H1 (cell line): Measurements from ENCODE around the gene IFT74. TPM values are rescaled to one million over a fixed set of nuclear protein-coding genes. Genes with fewer than 3 reads are reported as not detected.

ENCODE experiments used
- CTCF ChIA-PET: fragments of 300-600 bp; sonication (Branson Sonifier 250); formaldehyde crosslinking; loops from one replicate; lab custom pipeline; 2021; ENCODE audit not compliant: partially characterized antibody; lab: Charles Lee
- POLR2A ChIA-PET: fragments of 300-600 bp; sonication (Branson Sonifier 250); formaldehyde crosslinking; loops from one replicate; lab custom pipeline; 2021; ENCODE audit warnings: inconsistent platforms; ENCODE audit not compliant: partially characterized antibody; lab: Charles Lee
- DNase-seq, 2 experiments: peaks; one replicate each; pipeline versions ENCODE4 v3.0.0 to v3.0.0-alpha.2; 2010 to 2022; ENCODE audit warnings: low spot score in 2 of 2, low read depth in 1 of 2, mixed read lengths in 1 of 2
- FAIRE-seq: peaks from 2 replicates; lab custom pipeline; 2011; peaks lifted over from hg19 to GRCh38; lab: Jason Lieb, UNC
- H2AFZ ChIP-seq: 2 replicates; pipeline ENCODE4 v1.8.1; 2012; ENCODE audit warnings: low read length, inconsistent platforms
- H2AK5ac ChIP-seq: 2 replicates; pipeline ENCODE4 v1.6.1; 2013; ENCODE audit warnings: low read depth, low read length
- H2BK120ac ChIP-seq: replicated peaks from 2 replicates; pipeline ENCODE3; 2013; ENCODE audit warnings: low read depth, low read length, inconsistent platforms
- H2BK12ac ChIP-seq: 2 replicates; pipeline ENCODE4 v1.6.1; 2013; ENCODE audit warnings: low read depth, low read length
- H2BK15ac ChIP-seq: 2 replicates; pipeline ENCODE4 v1.6.1; 2013; ENCODE audit warnings: low read length
- H2BK20ac ChIP-seq: 2 replicates; pipeline ENCODE4 v1.6.1; 2013; ENCODE audit warnings: low read length
- H2BK5ac ChIP-seq: 2 replicates; pipeline ENCODE4 v1.6.1; 2013; ENCODE audit warnings: low read depth, low read length
- H3K14ac ChIP-seq: 2 replicates; pipeline ENCODE4 v1.6.1; 2013; ENCODE audit warnings: inconsistent platforms; ENCODE audit not compliant: insufficient read length
- H3K18ac ChIP-seq: 2 replicates; pipeline ENCODE4 v1.6.1; 2013; ENCODE audit warnings: low read length; ENCODE audit errors: extremely low read depth
- H3K23ac ChIP-seq: 2 replicates; pipeline ENCODE4 v1.6.1; 2013; ENCODE audit warnings: inconsistent platforms; ENCODE audit not compliant: insufficient read length
- H3K23me2 ChIP-seq: 2 replicates; pipeline ENCODE4 v1.6.1; 2013; ENCODE audit warnings: low read depth, low read length
- H3K27ac ChIP-seq: 2 replicates; pipeline ENCODE4 v1.6.1; 2011; ENCODE audit warnings: low read depth, low read length, inconsistent platforms
- H3K27me3 ChIP-seq, 4 experiments: replicated peaks in 1 of 4; 1 replicate in 1 of 4; 2 replicates in 3 of 4; pipeline versions ENCODE4 v1.6.1 to v1.8.1; 2011 to 2013; ENCODE audit warnings: low read length in 3 of 4, mild to moderate bottlenecking in 3 of 4, inconsistent platforms in 2 of 4, mixed read lengths in 2 of 4, moderate library complexity in 1 of 4; ENCODE audit not compliant: control insufficient read depth in 3 of 4, insufficient read depth in 3 of 4; ENCODE audit errors: extremely low read depth in 1 of 4
- H3K36me3 ChIP-seq, 4 experiments: 2 replicates each; pipeline versions ENCODE4 v1.6.1 to v1.8.1; 2011 to 2013; ENCODE audit warnings: mild to moderate bottlenecking in 4 of 4, low read length in 3 of 4, moderate library complexity in 2 of 4, control low read depth in 1 of 4, inconsistent platforms in 1 of 4; ENCODE audit not compliant: insufficient read depth in 4 of 4, control insufficient read depth in 2 of 4
- H3K4ac ChIP-seq: replicated peaks from 2 replicates; pipeline ENCODE3; 2013; ENCODE audit warnings: low read length, low read depth, mixed read lengths, inconsistent platforms; ENCODE audit not compliant: insufficient read length
- H3K4me1 ChIP-seq, 4 experiments: replicated peaks in 1 of 4; 1 replicate in 1 of 4; 2 replicates in 3 of 4; pipeline versions ENCODE4 v1.6.1 to v1.8.1; 2011 to 2013; ENCODE audit warnings: low read length in 3 of 4, inconsistent platforms in 2 of 4, mixed read lengths in 1 of 4; ENCODE audit not compliant: insufficient read depth in 4 of 4, control insufficient read depth in 3 of 4
- H3K4me2 ChIP-seq, 2 experiments: 2 replicates each; pipeline versions ENCODE4 v1.6.1 to v1.8.1; 2011 to 2013; ENCODE audit warnings: low read depth in 2 of 2, low read length in 2 of 2, control low read depth in 1 of 2, inconsistent platforms in 1 of 2, mild to moderate bottlenecking in 1 of 2; ENCODE audit not compliant: insufficient read depth in 1 of 2
- H3K4me3 ChIP-seq, 4 experiments: fragments of 200-600, 300-600 bp in 1 of 4; sonication (generic), shearing (Covaris generic), sonication (Bioruptor Twin) in 1 of 4; 2 replicates each; pipeline versions ENCODE4 v1.5.1 to v1.8.1; 2011 to 2016; ENCODE audit warnings: low read length in 4 of 4, low read depth in 3 of 4, control low read depth in 2 of 4, inconsistent platforms in 2 of 4, mild to moderate bottlenecking in 2 of 4, mixed read lengths in 1 of 4, moderate library complexity in 1 of 4; ENCODE audit not compliant: insufficient read depth in 2 of 4; ENCODE audit errors: extremely low read depth in 1 of 4
- H3K56ac ChIP-seq: replicated peaks from 2 replicates; pipeline ENCODE3; 2013; ENCODE audit warnings: low read depth, mild to moderate bottlenecking, mixed read lengths, low read length, inconsistent platforms; ENCODE audit not compliant: insufficient read length
- H3K79me1 ChIP-seq: 2 replicates; pipeline ENCODE4 v1.6.1; 2013; ENCODE audit warnings: low read depth, low read length, control low read depth
- H3K79me2 ChIP-seq, 2 experiments: 2 replicates each; pipeline versions ENCODE4 v1.6.1 to v1.8.1; 2012 to 2013; ENCODE audit warnings: low read length in 2 of 2, mild to moderate bottlenecking in 2 of 2, inconsistent platforms in 1 of 2; ENCODE audit not compliant: insufficient read depth in 2 of 2, control insufficient read depth in 1 of 2
- H3K9ac ChIP-seq, 4 experiments: replicated peaks in 1 of 4; 1 replicate in 1 of 4; 2 replicates in 3 of 4; pipeline versions ENCODE4 v1.6.1 to v1.8.1; 2011 to 2013; ENCODE audit warnings: low read depth in 3 of 4, low read length in 3 of 4, control low read depth in 2 of 4, mild to moderate bottlenecking in 2 of 4, moderate library complexity in 2 of 4, inconsistent platforms in 1 of 4; ENCODE audit errors: extremely low read depth in 1 of 4
- H3K9me3 ChIP-seq, 2 experiments: 2 replicates each; pipeline versions ENCODE4 v1.6.1 to v1.8.1; 2012 to 2013; ENCODE audit warnings: mild to moderate bottlenecking in 2 of 2, moderate library complexity in 2 of 2, control low read depth in 1 of 2, inconsistent platforms in 1 of 2, low read depth in 1 of 2, low read length in 1 of 2, mixed read lengths in 1 of 2; ENCODE audit not compliant: insufficient read depth in 2 of 2
- H4K20me1 ChIP-seq, 2 experiments: replicated peaks in 1 of 2; 2 replicates each; pipeline versions ENCODE3 to v1.8.1; 2011 to 2013; ENCODE audit warnings: inconsistent platforms in 2 of 2, low read length in 2 of 2, mild to moderate bottlenecking in 1 of 2; ENCODE audit not compliant: insufficient read depth in 2 of 2, control insufficient read depth in 1 of 2
- H4K5ac ChIP-seq: 2 replicates; pipeline ENCODE4 v1.6.1; 2013; ENCODE audit warnings: low read length, low read depth, mixed read lengths, inconsistent platforms; ENCODE audit not compliant: insufficient read length
- H4K8ac ChIP-seq: 2 replicates; pipeline ENCODE4 v1.8.0; 2013; ENCODE audit warnings: mild to moderate bottlenecking, moderate library complexity, low read length, inconsistent platforms; ENCODE audit not compliant: insufficient read depth; ENCODE audit errors: extremely low read depth
- H4K91ac ChIP-seq: replicated peaks from 2 replicates; pipeline ENCODE3; 2013; ENCODE audit warnings: low read length, mixed read lengths, inconsistent platforms; ENCODE audit not compliant: insufficient read length
- ASH2L ChIP-seq: fragments of 200-600, 300-600 bp; sonication (generic); IDR thresholded peaks from one replicate; pipeline ENCODE4 v1.7.1; 2017; ENCODE audit warnings: low read length
- CBX8 ChIP-seq: fragments of 300-800, 300-1000 bp; sonication (generic); IDR thresholded peaks from 2 replicates; pipeline ENCODE4 v1.7.1; 2016; ENCODE audit warnings: low read depth, low read length, borderline replicate concordance
- CTCF ChIP-seq, 3 experiments: IDR thresholded peaks; 1 replicate in 2 of 3; 2 replicates in 1 of 3; pipeline versions ENCODE4 v1.5.1 to v1.6.1; 2011; ENCODE audit warnings: low read length in 3 of 3, mild to moderate bottlenecking in 3 of 3, inconsistent platforms in 2 of 3, low read depth in 1 of 3, moderate library complexity in 1 of 3; ENCODE audit not compliant: insufficient read depth in 1 of 3; ENCODE audit errors: control extremely low read depth in 1 of 3
- HDAC6 ChIP-seq: IDR thresholded peaks from one replicate; pipeline ENCODE4 v1.7.1; 2012; ENCODE audit warnings: low read depth, mild to moderate bottlenecking, inconsistent platforms, low read length, moderate library complexity
- JUND ChIP-seq: IDR thresholded peaks from 2 replicates; pipeline ENCODE4 v1.6.1; 2011; ENCODE audit warnings: mild to moderate bottlenecking, improper control_type of control experiment, low read length
- KDM5A ChIP-seq: fragments of 200-600 bp; IDR thresholded peaks from 2 replicates; pipeline ENCODE4 v1.7.1; 2012; ENCODE audit warnings: mild to moderate bottlenecking, low read length, inconsistent platforms, mixed read lengths
- NRF1 ChIP-seq: IDR thresholded peaks from 2 replicates; pipeline ENCODE4 v1.6.1; 2011; ENCODE audit warnings: mild to moderate bottlenecking, low read depth, low read length, improper control_type of control experiment
- RBBP5 ChIP-seq: IDR thresholded peaks from 2 replicates; pipeline ENCODE4 v1.7.1; 2012; ENCODE audit warnings: low read depth, mild to moderate bottlenecking, inconsistent platforms, low read length, moderate library complexity, borderline replicate concordance
- RXRA ChIP-seq: IDR thresholded peaks from 2 replicates; pipeline ENCODE4 v1.6.1; 2011; ENCODE audit warnings: low read depth, mild to moderate bottlenecking, low read length, moderate library complexity; ENCODE audit not compliant: insufficient read depth
- SAP30 ChIP-seq: fragments of 300-600 bp; sonication (generic); IDR thresholded peaks from 2 replicates; pipeline ENCODE4 v1.7.1; 2012; ENCODE audit warnings: low read length, moderate library complexity, mild to moderate bottlenecking, inconsistent platforms; ENCODE audit not compliant: insufficient read depth, insufficient replicate concordance
- TAF1 ChIP-seq: IDR thresholded peaks from 2 replicates; pipeline ENCODE4 v1.6.1; 2011; ENCODE audit warnings: mild to moderate bottlenecking, low read depth, low read length
- TEAD4 ChIP-seq: IDR thresholded peaks from 2 replicates; pipeline ENCODE4 v1.6.1; 2012; ENCODE audit warnings: low read depth, low read length, inconsistent platforms, mixed read lengths
- WGBS, 2 experiments: shearing (Covaris generic) in 1 of 2; methylation state at CpG; one replicate each; pipeline versions ENCODE4 v1.1.6 to v1.1.7; 2013 to 2015; ENCODE audit warnings: low lambda C conversion rate in 2 of 2, mixed read lengths in 2 of 2, inconsistent platforms in 1 of 2, low coverage in 1 of 2, missing lambda C conversion rate in 1 of 2; ENCODE audit not compliant: insufficient replicate concordance in 2 of 2, insufficient coverage in 1 of 2, insufficient read length in 1 of 2; ENCODE audit errors: extremely low coverage in 1 of 2, missing lambda C conversion rate in 1 of 2; 5-methylcytosine and 5-hydroxymethylcytosine counted together
- polyA plus RNA-seq, 7 experiments: library from polyadenylated mRNA; depleted of rRNA in 3 of 7; stranded (reverse) in 5 of 7; unstranded in 2 of 7; fragments of >200 nt in 5 of 7; fragments of 200-250 nt in 2 of 7; gene quantifications; 1 replicate in 5 of 7; 2 replicates in 1 of 7; 4 replicates in 1 of 7; pipeline versions ENCODE4 v1.2.1 to v1.2.3, GENCODE V29; 2011 to 2013; ENCODE audit warnings: missing spikeins in 2 of 7, mixed read lengths in 2 of 7
- total RNA-seq: library from RNA; stranded (reverse); fragmentation: NEBNext Ultra II Directional; extraction: Animal tissue kit (Norgen Biotek cat#: 25700); gene quantifications from 2 replicates; pipeline ENCODE4 v1.2.1, GENCODE V29; 2021

The IFT74 gene
- total and polyA plus RNA-seq, 2 of the 8 experiments (the other 6 are each of a cell fraction or from before 2014, with no cell fraction given) = 4.4 to 17.8 TPM

GRCh38 chr9:27043176-27043575 lies 87.0 kb downstream of the IFT74 start:
- Histone ChIP-seq H3K79me1 (no peaks in the 10 kb centered on the region), H3K56ac (no peak overlapping the region), H3K9ac (no peak overlapping the region), H3K4me3 (no peak overlapping the region), H2BK20ac (no peak overlapping the region)
- no peak for FAIRE-seq
- TF ChIP-seq HDAC6 (no peak), TAF1 (no peak), ASH2L (no peak), CBX8 (no peak), KDM5A (no peak), JUND (no peak), RBBP5 (no peak), SAP30 (no peak), CTCF (IDR thresholded peaks at IDR 0.05; ENCODE audit: control extremely low read depth in 1 of 3, insufficient read depth in 1 of 3, low read depth in 1 of 3, low read length in 3 of 3) (no peak), RXRA (no peak), NRF1 (no peak), TEAD4 (no peak)
- TF ChIP-seq, all 59 proteins: peak for 0
- Histone ChIP-seq H3K27ac (no peak overlapping the region), H3K4me1 (no peaks in the 10 kb centered on the region), H3K9me3 (no peaks in the 10 kb centered on the region), H4K91ac (no peak overlapping the region), H2BK12ac (no peak overlapping the region), H3K4me2 (no peak overlapping the region), H2BK5ac (no peak overlapping the region), H2BK120ac (no peak overlapping the region), H3K23ac (no peak overlapping the region), H3K27me3 (no peaks in the 10 kb centered on the region), H3K14ac (no peak overlapping the region), H3K36me3 (peaks cover 0 to 3% (median 0%) of the 10 kb centered on the region in 4 experiments; a peak in 1 of 8 replicates), H4K5ac (no peak overlapping the region), H2AFZ (no peak overlapping the region), H4K20me1 (no peaks in the 10 kb centered on the region), H3K23me2 (no peaks in the 10 kb centered on the region), H3K79me2 (no peaks in the 10 kb centered on the region), H3K4ac (no peak overlapping the region), H4K8ac (no peak overlapping the region), H2AK5ac (no peak overlapping the region), H2BK15ac (no peak overlapping the region), H3K18ac (no peak overlapping the region)
- no peak for DNase-seq
- WGBS, 2 experiments = 93% methylated on average over 2 of the region's 2 CpGs; no CpG with 5 or more reads in 1 of the 2 experiments
- CTCF ChIA-PET = interaction anchor here (1.0 to 1.1 kb wide), 2 partner anchors 11 to 19 kb away, joined by 3 read pairs; no protein-coding TSS in a partner anchor
- POLR2A ChIA-PET = no interaction called here
